RWPE2 (cell line): ENCODE data around the gene UVSSA.
A peak's percentile ranks its signal among the peaks of the same experiment; 100 is the strongest.

Experiments used
- ATAC-seq: fragments of 200-7000 bp; cut with Tn5 transposase; 3 replicates; pipeline ENCODE4 v1.9.1; 2021; ENCODE audit warnings: low read depth
- DNase-seq: peaks from one replicate; pipeline ENCODE4 v3.0.0-alpha.2; 2020; ENCODE audit warnings: low spot score
- H3K27ac ChIP-seq: fragments of 450-650 bp; 2 replicates; pipeline ENCODE4 v1.5.1; 2017; ENCODE audit warnings: mild to moderate bottlenecking; ENCODE audit not compliant: poor library complexity, severe bottlenecking
- H3K27me3 ChIP-seq: fragments of 250-450 bp; sonication (Bioruptor Pico); 2 replicates; pipeline ENCODE4 v1.5.1; 2021; ENCODE audit warnings: mild to moderate bottlenecking, moderate library complexity; ENCODE audit not compliant: insufficient read depth, poor library complexity, severe bottlenecking
- H3K36me3 ChIP-seq: fragments of 250-450 bp; sonication (Bioruptor Pico); 2 replicates; pipeline ENCODE4 v1.5.1; 2020; ENCODE audit warnings: low read depth, mild to moderate bottlenecking, moderate library complexity
- H3K4me1 ChIP-seq: fragments of 250-450 bp; sonication (Bioruptor Pico); 2 replicates; pipeline ENCODE4 v1.5.1; 2021; ENCODE audit warnings: mild to moderate bottlenecking, moderate library complexity; ENCODE audit not compliant: insufficient read depth, poor library complexity, severe bottlenecking
- H3K4me3 ChIP-seq: fragments of 250-450 bp; sonication (Bioruptor Pico); 2 replicates; pipeline ENCODE4 v1.5.1; 2021; ENCODE audit warnings: mild to moderate bottlenecking, moderate library complexity; ENCODE audit not compliant: severe bottlenecking
- H3K9me3 ChIP-seq: fragments of 250-450 bp; sonication (Bioruptor Pico); 2 replicates; pipeline ENCODE4 v1.5.1; 2021; ENCODE audit warnings: mild to moderate bottlenecking, moderate library complexity; ENCODE audit not compliant: severe bottlenecking
- TF ChIP-seq, protein P1 (sequence below): fragments of 450-650 bp; IDR thresholded peaks from one replicate; pipeline ENCODE4 v1.5.1; 2017; ENCODE audit warnings: mild to moderate bottlenecking, moderate library complexity; ENCODE audit not compliant: poor library complexity, severe bottlenecking

Gene UVSSA

DNA sequence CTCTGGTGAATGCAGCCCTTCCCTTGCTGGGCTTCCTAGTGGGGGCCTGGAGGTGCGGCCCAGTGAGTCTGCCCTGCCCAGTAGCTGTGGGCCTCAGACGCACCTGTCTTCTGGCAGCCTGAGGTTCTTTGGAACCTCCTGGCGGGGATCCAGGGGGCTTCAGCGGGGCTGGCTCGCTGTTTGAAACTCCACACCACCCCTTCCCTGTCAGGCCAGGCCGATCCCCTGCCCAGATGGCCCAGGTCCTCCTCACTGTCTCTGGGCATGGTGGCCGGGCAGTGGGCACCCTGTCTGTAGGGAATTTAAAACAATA is 69.9 kb downstream of the UVSSA start:
- DNase-seq (peak; percentile 48), ATAC-seq (no peak; the same call in 2 of the 3 replicates)
- no peak overlapping the region for H3K4me3 ChIP-seq
- no peak overlapping the region for H3K27ac ChIP-seq
- H3K9me3 ChIP-seq = no peaks in the 10 kb centered on the region
- TF ChIP-seq, protein P1, sequence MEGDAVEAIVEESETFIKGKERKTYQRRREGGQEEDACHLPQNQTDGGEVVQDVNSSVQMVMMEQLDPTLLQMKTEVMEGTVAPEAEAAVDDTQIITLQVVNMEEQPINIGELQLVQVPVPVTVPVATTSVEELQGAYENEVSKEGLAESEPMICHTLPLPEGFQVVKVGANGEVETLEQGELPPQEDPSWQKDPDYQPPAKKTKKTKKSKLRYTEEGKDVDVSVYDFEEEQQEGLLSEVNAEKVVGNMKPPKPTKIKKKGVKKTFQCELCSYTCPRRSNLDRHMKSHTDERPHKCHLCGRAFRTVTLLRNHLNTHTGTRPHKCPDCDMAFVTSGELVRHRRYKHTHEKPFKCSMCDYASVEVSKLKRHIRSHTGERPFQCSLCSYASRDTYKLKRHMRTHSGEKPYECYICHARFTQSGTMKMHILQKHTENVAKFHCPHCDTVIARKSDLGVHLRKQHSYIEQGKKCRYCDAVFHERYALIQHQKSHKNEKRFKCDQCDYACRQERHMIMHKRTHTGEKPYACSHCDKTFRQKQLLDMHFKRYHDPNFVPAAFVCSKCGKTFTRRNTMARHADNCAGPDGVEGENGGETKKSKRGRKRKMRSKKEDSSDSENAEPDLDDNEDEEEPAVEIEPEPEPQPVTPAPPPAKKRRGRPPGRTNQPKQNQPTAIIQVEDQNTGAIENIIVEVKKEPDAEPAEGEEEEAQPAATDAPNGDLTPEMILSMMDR = no peak
- no peaks in the 10 kb centered on the region for H3K36me3 ChIP-seq
- H3K4me1 ChIP-seq = no peaks in the 10 kb centered on the region
- H3K27me3 ChIP-seq = peaks cover 42% of the 10 kb centered on the region

DNA sequence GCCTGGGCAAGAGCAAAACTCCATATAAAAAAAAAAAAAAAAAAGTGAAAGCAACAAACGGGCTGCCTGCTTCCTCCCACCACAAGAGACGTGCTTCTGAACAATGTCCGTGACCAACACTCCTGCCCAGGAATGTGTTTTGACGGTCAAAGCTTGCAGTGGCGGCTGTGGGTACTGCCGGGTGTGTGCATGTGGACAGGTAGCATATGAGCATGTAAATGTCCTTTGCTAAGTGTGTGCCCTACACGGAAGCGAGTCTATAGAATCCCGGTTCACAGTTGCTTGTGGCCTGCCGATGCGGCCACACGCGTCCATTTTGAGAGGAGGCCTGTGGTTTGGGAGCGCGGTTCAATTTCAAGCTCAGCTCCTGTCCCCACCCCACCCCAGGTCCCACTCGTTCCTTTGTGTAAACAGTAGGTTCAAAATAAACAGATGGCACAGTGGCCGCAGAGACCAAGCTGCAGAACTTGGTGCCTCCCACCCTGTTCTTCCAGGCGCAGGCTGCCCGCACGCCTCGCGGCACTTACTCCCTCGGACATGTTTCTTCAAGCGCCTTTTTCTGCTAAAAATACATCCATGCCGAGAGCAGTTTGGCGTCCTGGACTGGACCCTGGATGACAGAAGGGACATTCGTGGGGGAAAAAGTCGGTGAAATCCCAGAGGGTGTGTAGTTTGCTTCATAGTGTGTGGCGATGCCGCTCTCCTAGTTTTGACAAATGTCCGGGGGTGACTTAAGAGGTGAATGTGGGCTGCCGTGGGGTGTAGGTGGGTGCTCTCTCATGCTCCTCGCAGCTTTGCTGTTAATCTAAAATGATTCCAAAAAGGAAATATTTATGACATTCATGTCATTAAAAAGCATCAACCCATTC is 70.7 kb downstream of the UVSSA start:
- Histone ChIP-seq H3K4me3 (no peak overlapping the region), H3K27me3 (peaks cover 47% of the 10 kb centered on the region), H3K36me3 (no peaks in the 10 kb centered on the region), H3K4me1 (no peaks in the 10 kb centered on the region), H3K9me3 (no peaks in the 10 kb centered on the region), H3K27ac (no peak overlapping the region)
- peak; percentile 34 for DNase-seq
- TF ChIP-seq, protein P1 = no peak
- ATAC-seq = peak; percentile 50; the same call in 1 of the 3 replicates

DNA sequence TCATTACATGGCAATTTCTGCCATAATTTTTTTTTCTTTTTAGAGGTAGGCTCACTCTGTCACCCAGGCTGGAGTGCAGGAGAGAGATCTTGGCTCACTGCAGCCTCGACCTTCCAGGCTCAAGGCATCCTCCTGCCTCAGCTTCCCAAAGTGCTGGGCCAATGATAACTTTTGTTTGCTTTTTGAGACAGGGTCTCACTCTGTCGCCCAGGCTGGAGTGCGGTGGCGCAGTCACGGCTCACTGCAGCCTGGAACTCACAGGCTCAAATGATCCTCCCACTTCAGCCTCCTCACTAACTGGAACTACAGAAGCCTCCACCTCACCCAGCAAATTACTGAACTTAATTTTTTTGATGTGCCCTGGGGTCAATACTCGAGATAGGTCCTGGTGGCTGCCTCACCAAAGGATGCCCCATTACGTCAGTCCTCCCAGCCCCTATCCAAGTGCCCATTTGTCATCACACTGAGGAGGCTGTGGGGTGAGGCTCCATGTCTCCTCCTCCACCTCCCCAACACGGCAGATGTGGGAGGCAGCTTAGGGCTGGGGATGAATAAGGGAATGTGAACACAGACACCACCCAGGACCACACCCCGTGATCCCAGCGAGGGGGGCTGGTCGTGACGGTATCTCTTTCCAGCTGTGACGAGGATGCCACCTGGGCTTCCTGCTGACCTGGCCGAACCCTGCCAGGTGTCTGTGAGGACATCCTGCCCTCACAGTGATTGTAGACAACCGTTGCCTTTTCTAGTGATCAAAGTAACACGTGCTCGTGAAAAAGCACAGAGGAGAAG is 71.7 kb downstream of the UVSSA start:
- Histone ChIP-seq H3K27me3 (peaks cover 44% of the 10 kb centered on the region), H3K4me3 (no peak overlapping the region), H3K4me1 (no peaks in the 10 kb centered on the region), H3K9me3 (no peaks in the 10 kb centered on the region), H3K27ac (no peak overlapping the region), H3K36me3 (no peaks in the 10 kb centered on the region)
- no peak for ATAC-seq
- TF ChIP-seq, protein P1 = no peak
- DNase-seq = peak; percentile 30

DNA sequence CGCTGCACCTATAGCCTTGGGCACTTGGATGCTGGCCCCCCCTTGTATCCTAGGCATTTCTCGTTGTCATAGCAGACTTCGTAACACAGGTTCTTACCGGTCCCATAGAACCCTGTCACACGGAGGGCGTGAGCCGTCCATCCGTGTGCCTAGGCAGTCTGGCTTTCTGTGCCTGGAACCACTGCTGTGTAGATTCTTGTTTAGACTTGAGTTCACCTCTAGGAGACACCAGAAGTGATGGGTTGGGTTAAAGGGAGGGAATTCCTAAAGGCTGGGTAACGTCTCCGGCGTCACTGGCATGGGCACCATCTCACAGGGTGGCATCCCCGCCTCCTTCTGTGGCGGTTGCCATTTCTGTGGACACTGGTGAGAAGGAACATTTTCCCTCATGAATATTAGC is 72.7 kb downstream of the UVSSA start:
- Histone ChIP-seq H3K27ac (no peak overlapping the region), H3K4me1 (no peaks in the 10 kb centered on the region), H3K36me3 (no peaks in the 10 kb centered on the region), H3K4me3 (no peak overlapping the region), H3K9me3 (no peaks in the 10 kb centered on the region), H3K27me3 (peaks cover 45% of the 10 kb centered on the region)
- DNase-seq = no peak
- TF ChIP-seq, protein P1 = no peak
- ATAC-seq = no peak
